Astrocyte (in vitro differentiated cells and primary cell): ENCODE measurements around the gene EIF1AD. TPM values are rescaled to one million over a fixed set of nuclear protein-coding genes. Genes with fewer than 3 reads are reported as not detected.
A peak's percentile ranks its signal among the peaks of the same experiment; 100 is the strongest.

Source experiments
- DNase-seq: peaks from one replicate; pipeline ENCODE4 v3.0.0-alpha.2; 2010; ENCODE audit warnings: low read depth
- FAIRE-seq: peaks from 2 replicates; lab custom pipeline; 2011; peaks lifted over from hg19 to GRCh38; lab: Jason Lieb, UNC
- H2AFZ ChIP-seq: 2 replicates; pipeline ENCODE4 v1.6.0; 2012; ENCODE audit warnings: low read depth, low read length, inconsistent platforms
- H3K27ac ChIP-seq: 2 replicates; pipeline ENCODE4 v1.5.1; 2011; ENCODE audit warnings: low read depth, low read length, inconsistent platforms
- H3K27me3 ChIP-seq: 2 replicates; pipeline ENCODE4 v1.6.0; 2011; ENCODE audit warnings: low read length, inconsistent platforms; ENCODE audit not compliant: insufficient read depth
- H3K36me3 ChIP-seq: 2 replicates; pipeline ENCODE4 v1.5.1; 2011; ENCODE audit warnings: low read length, inconsistent platforms; ENCODE audit not compliant: insufficient read depth
- H3K4me1 ChIP-seq: 2 replicates; pipeline ENCODE4 v1.5.1; 2011; ENCODE audit warnings: low read length, inconsistent platforms; ENCODE audit not compliant: insufficient read depth
- H3K4me2 ChIP-seq: 2 replicates; pipeline ENCODE4 v1.6.0; 2012; ENCODE audit warnings: low read length, inconsistent platforms
- H3K4me3 ChIP-seq: 2 replicates; pipeline ENCODE4 v1.5.1; 2011; ENCODE audit warnings: low read depth, mild to moderate bottlenecking, low read length, inconsistent platforms; ENCODE audit not compliant: insufficient read depth
- H3K79me2 ChIP-seq: 2 replicates; pipeline ENCODE4 v1.6.0; 2012; ENCODE audit warnings: mild to moderate bottlenecking, low read length, inconsistent platforms; ENCODE audit not compliant: insufficient read depth
- H3K9ac ChIP-seq: 2 replicates; pipeline ENCODE4 v1.6.0; 2012; ENCODE audit warnings: mild to moderate bottlenecking, low read length, inconsistent platforms
- H3K9me3 ChIP-seq: 2 replicates; pipeline ENCODE4 v1.5.1; 2012; ENCODE audit warnings: low read depth, mild to moderate bottlenecking, low read length, inconsistent platforms; ENCODE audit not compliant: insufficient read depth
- H4K20me1 ChIP-seq: 2 replicates; pipeline ENCODE4 v1.6.0; 2012; ENCODE audit warnings: low read length, inconsistent platforms; ENCODE audit not compliant: insufficient read depth
- H3K27ac Mint-ChIP-seq: one replicate; pipeline ENCODE4 v1.8.0; 2021; ENCODE audit warnings: mild to moderate bottlenecking, mixed read lengths; ENCODE audit not compliant: unreplicated experiment
- H3K27me3 Mint-ChIP-seq: one replicate; pipeline ENCODE4 v1.8.0; 2021; ENCODE audit warnings: low read depth, mixed read lengths; ENCODE audit not compliant: unreplicated experiment
- H3K36me3 Mint-ChIP-seq: one replicate; pipeline ENCODE4 v1.8.0; 2021; ENCODE audit warnings: low read depth, mixed read lengths; ENCODE audit not compliant: unreplicated experiment
- H3K4me1 Mint-ChIP-seq: one replicate; pipeline ENCODE4 v1.8.0; 2021; ENCODE audit warnings: low read depth, mixed read lengths; ENCODE audit not compliant: unreplicated experiment
- H3K4me3 Mint-ChIP-seq: one replicate; pipeline ENCODE4 v1.8.0; 2021; ENCODE audit warnings: mild to moderate bottlenecking, moderate library complexity, mixed read lengths; ENCODE audit not compliant: unreplicated experiment
- H3K9me3 Mint-ChIP-seq: one replicate; pipeline ENCODE4 v1.8.0; 2021; ENCODE audit warnings: mild to moderate bottlenecking, mixed read lengths; ENCODE audit not compliant: unreplicated experiment
- EZH2 ChIP-seq: IDR thresholded peaks from 2 replicates; pipeline ENCODE4 v1.6.1; 2012; ENCODE audit warnings: mild to moderate bottlenecking, low read length, inconsistent platforms; ENCODE audit not compliant: insufficient read depth
- total RNA-seq: library from RNA; stranded (reverse); gene quantifications from 2 replicates; pipeline ENCODE4 v1.2.1, GENCODE V29; 2021
- TF ChIP-seq, protein P1 (sequence below): IDR thresholded peaks from 2 replicates; pipeline ENCODE4 v1.5.1; 2011; ENCODE audit warnings: low read depth, mild to moderate bottlenecking, inconsistent platforms, low read length, moderate library complexity; ENCODE audit not compliant: insufficient read depth

Gene EIF1AD
- total RNA-seq, 1 donor from 2014 or later: 42.7 TPM

DNA sequence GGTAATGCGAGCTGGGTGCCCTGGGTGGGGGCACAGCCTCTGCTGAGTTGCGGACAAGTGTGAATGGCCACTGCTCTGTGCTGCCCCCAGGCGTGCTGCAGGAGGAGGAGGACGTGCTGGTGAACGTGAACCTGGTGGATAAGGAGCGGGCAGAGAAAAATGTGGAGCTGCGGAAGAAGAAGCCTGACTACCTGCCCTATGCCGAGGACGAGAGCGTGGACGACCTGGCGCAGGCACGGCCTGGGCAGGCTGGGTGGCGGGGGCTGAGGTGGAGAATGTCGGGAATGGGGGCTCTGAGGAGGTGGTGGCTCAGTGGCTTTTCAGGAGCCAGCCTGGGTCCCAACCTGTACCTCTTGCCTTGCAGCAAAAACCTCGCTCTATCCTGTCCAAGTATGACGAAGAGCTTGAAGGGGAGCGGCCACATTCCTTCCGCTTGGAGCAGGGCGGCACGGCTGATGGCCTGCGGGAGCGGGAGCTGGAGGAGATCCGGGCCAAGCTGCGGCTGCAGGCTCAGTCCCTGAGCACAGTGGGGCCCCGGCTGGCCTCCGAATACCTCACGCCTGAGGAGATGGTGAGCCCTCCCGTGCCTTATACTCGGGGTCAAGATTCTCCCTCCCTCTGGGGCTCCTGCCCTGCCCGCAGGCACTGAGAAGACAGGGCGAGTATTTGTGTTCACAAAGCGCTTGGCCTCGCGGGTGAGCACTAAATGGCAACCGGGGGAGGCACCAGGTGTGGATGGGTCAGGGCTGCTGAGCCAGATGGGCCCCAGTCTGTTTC lies 35.8 kb downstream of the EIF1AD start:
- no peak overlapping the region for H3K9ac ChIP-seq
- Mint-ChIP-seq H3K4me1 (peaks cover 11% of the 10 kb centered on the region), H3K4me3 (no peak overlapping the region), H3K27me3 (no peaks in the 10 kb centered on the region), H3K27ac (no peak overlapping the region), H3K9me3 (no peaks in the 10 kb centered on the region), H3K36me3 (peaks cover 13% of the 10 kb centered on the region)
- H3K79me2 ChIP-seq: peaks cover 43% of the 10 kb centered on the region
- no peak overlapping the region for H3K4me2 ChIP-seq
- H3K27ac ChIP-seq: no peak overlapping the region
- DNase-seq (no peak), FAIRE-seq (no peak)
- peaks cover 13% of the 10 kb centered on the region for H3K4me1 ChIP-seq
- no peak for TF ChIP-seq EZH2
- TF ChIP-seq, protein P1, sequence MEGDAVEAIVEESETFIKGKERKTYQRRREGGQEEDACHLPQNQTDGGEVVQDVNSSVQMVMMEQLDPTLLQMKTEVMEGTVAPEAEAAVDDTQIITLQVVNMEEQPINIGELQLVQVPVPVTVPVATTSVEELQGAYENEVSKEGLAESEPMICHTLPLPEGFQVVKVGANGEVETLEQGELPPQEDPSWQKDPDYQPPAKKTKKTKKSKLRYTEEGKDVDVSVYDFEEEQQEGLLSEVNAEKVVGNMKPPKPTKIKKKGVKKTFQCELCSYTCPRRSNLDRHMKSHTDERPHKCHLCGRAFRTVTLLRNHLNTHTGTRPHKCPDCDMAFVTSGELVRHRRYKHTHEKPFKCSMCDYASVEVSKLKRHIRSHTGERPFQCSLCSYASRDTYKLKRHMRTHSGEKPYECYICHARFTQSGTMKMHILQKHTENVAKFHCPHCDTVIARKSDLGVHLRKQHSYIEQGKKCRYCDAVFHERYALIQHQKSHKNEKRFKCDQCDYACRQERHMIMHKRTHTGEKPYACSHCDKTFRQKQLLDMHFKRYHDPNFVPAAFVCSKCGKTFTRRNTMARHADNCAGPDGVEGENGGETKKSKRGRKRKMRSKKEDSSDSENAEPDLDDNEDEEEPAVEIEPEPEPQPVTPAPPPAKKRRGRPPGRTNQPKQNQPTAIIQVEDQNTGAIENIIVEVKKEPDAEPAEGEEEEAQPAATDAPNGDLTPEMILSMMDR: no peak
- no peaks in the 10 kb centered on the region for H3K27me3 ChIP-seq
- H3K4me3 ChIP-seq: no peak overlapping the region
- H3K36me3 ChIP-seq: peaks cover 28% of the 10 kb centered on the region
- H4K20me1 ChIP-seq: peaks cover 42% of the 10 kb centered on the region
- H3K9me3 ChIP-seq: no peaks in the 10 kb centered on the region
- H2AFZ ChIP-seq: no peak overlapping the region

DNA sequence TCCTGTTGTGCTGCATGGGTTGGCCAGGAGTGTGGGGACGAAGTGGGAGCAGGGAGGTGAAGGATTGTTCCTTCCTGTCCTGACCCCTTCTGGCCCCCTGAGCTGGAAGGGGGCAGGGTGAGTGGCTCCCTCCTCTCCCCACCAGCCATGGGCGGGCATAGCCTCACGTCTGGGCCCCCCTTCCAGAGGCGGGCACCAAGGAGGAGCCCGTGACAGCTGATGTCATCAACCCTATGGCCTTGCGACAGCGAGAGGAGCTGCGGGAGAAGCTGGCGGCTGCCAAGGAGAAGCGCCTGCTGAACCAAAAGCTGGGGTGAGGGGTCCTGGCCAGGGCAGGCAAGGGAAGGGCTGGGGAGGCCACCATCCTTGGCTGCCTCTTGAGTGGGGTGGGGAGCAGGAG lies 37.1 kb downstream of the EIF1AD start:
- Mint-ChIP-seq H3K27me3 (no peaks in the 10 kb centered on the region), H3K27ac (no peak overlapping the region), H3K9me3 (no peaks in the 10 kb centered on the region), H3K4me3 (no peak overlapping the region), H3K4me1 (peaks cover 11% of the 10 kb centered on the region), H3K36me3 (peaks cover 13% of the 10 kb centered on the region)
- Histone ChIP-seq H3K9me3 (no peaks in the 10 kb centered on the region), H3K36me3 (peaks cover 23% of the 10 kb centered on the region), H3K79me2 (peaks cover 43% of the 10 kb centered on the region), H2AFZ (no peak overlapping the region), H3K9ac (no peak overlapping the region), H3K4me1 (peaks cover 13% of the 10 kb centered on the region), H4K20me1 (peaks cover 42% of the 10 kb centered on the region), H3K27ac (no peak overlapping the region), H3K4me3 (no peak overlapping the region), H3K27me3 (no peaks in the 10 kb centered on the region), H3K4me2 (no peak overlapping the region)
- TF ChIP-seq, protein P1: no peak
- no peak for TF ChIP-seq EZH2
- DNase-seq: no peak
- no peak for FAIRE-seq

DNA sequence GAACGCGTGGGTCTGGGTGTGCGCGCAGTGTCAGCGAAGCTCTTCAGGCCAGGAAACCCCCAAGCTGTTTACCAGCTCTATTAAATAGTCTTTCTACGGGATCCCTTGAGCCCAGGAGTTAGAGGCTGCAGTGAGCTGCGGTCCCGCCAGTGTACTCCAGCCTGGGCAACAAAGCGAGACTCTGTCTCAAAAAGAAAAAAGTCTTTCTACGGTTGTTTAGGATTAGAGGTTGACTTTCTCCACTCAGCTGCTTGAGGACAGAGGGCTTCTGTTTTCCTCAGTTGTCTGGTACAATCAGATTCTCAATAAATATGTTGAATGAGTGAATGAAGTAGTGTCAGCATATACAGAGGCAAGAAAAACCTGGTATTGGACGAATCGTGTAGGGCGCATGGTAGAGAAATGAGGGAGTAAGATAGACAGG lies 39.8 kb downstream of the EIF1AD start:
- Mint-ChIP-seq H3K4me3 (peak overlapping the region; percentile 91), H3K4me1 (peaks cover 11% of the 10 kb centered on the region), H3K27me3 (no peaks in the 10 kb centered on the region), H3K27ac (peak overlapping the region; percentile 23), H3K9me3 (no peaks in the 10 kb centered on the region), H3K36me3 (peaks cover 5% of the 10 kb centered on the region)
- FAIRE-seq: no peak
- H2AFZ ChIP-seq: no peak overlapping the region
- H3K9me3 ChIP-seq: no peaks in the 10 kb centered on the region
- H3K9ac ChIP-seq: peak overlapping the region; percentile 98
- H3K4me1 ChIP-seq: peaks cover 13% of the 10 kb centered on the region
- H3K27ac ChIP-seq: peak overlapping the region; percentile 31
- no peak for DNase-seq
- peak overlapping the region; percentile 77 for H3K4me3 ChIP-seq
- TF ChIP-seq, protein P1: no peak
- no peak for TF ChIP-seq EZH2
- H3K36me3 ChIP-seq: peaks cover 14% of the 10 kb centered on the region
- peaks cover 30% of the 10 kb centered on the region for H4K20me1 ChIP-seq
- H3K4me2 ChIP-seq: peak overlapping the region; percentile 100
- H3K79me2 ChIP-seq: peaks cover 43% of the 10 kb centered on the region
- H3K27me3 ChIP-seq: no peaks in the 10 kb centered on the region
